Mononuclear cell (primary cell): ENCODE data around the gene EIPR1. TPM values are rescaled to one million over a fixed set of nuclear protein-coding genes. Genes with fewer than 3 reads are reported as not detected.

ENCODE experiments used
- H3K27me3 ChIP-seq: 2 replicates; pipeline ENCODE4 v1.6.0; 2011; ENCODE audit warnings: low read length, control low read depth; ENCODE audit not compliant: insufficient read depth
- H3K4me1 ChIP-seq: 2 replicates; pipeline ENCODE4 v1.5.1; 2011; ENCODE audit warnings: mild to moderate bottlenecking, low read length, control low read depth; ENCODE audit not compliant: insufficient read depth
- H3K4me3 ChIP-seq: 2 replicates; pipeline ENCODE4 v1.5.1; 2011; ENCODE audit warnings: mild to moderate bottlenecking, low read length, moderate library complexity
- H3K9me3 ChIP-seq: 2 replicates; pipeline ENCODE4 v1.5.1; 2011; ENCODE audit warnings: low read depth, mild to moderate bottlenecking, control low read depth, low read length
- total RNA-seq: library from RNA; depleted of rRNA; stranded (reverse); fragments of >200 nt; gene quantifications from one replicate; pipeline ENCODE4 v1.2.3, GENCODE V29; 2012

EIPR1 gene
- total RNA-seq, 1 donor = 10.0 TPM

- Histone ChIP-seq H3K27me3 (no peaks in the 10 kb centered on the region), H3K4me3 (no peak overlapping the region), H3K9me3 (no peaks in the 10 kb centered on the region), H3K4me1 (peaks cover 9% of the 10 kb centered on the region)
Observed at GRCh38 chr2:3301001-3301400, 76.6 kb downstream of the EIPR1 start.

- peaks cover 9% of the 10 kb centered on the region for H3K4me1 ChIP-seq
- H3K9me3 ChIP-seq = no peaks in the 10 kb centered on the region
- H3K27me3 ChIP-seq = no peaks in the 10 kb centered on the region
- H3K4me3 ChIP-seq = no peak overlapping the region
Observed at GRCh38 chr2:3300224-3300995, 77.2 kb downstream of the EIPR1 start.

GRCh38 chr2:3299703-3300102, 77.9 kb downstream of the EIPR1 start:
- Histone ChIP-seq H3K9me3 (no peaks in the 10 kb centered on the region), H3K27me3 (no peaks in the 10 kb centered on the region), H3K4me3 (no peak overlapping the region), H3K4me1 (peaks cover 9% of the 10 kb centered on the region)

GRCh38 chr2:3299130-3299529, 78.5 kb downstream of the EIPR1 start:
- Histone ChIP-seq H3K9me3 (no peaks in the 10 kb centered on the region), H3K4me1 (peaks cover 9% of the 10 kb centered on the region), H3K4me3 (no peak overlapping the region), H3K27me3 (no peaks in the 10 kb centered on the region)

- Histone ChIP-seq H3K9me3 (no peaks in the 10 kb centered on the region), H3K4me1 (peaks cover under 1% of the 10 kb centered on the region), H3K27me3 (no peaks in the 10 kb centered on the region), H3K4me3 (no peak overlapping the region)
Observed at GRCh38 chr2:3298191-3298590, 79.4 kb downstream of the EIPR1 start.

- H3K27me3 ChIP-seq = no peaks in the 10 kb centered on the region
- no peaks in the 10 kb centered on the region for H3K9me3 ChIP-seq
- no peak overlapping the region for H3K4me3 ChIP-seq
- no peaks in the 10 kb centered on the region for H3K4me1 ChIP-seq
Observed at GRCh38 chr2:3297523-3297922, 80.1 kb downstream of the EIPR1 start.

- no peak overlapping the region for H3K4me3 ChIP-seq
- H3K4me1 ChIP-seq = no peaks in the 10 kb centered on the region
- no peaks in the 10 kb centered on the region for H3K9me3 ChIP-seq
- H3K27me3 ChIP-seq = no peaks in the 10 kb centered on the region
Observed at GRCh38 chr2:3296182-3296972, 81.2 kb downstream of the EIPR1 start.

GRCh38 chr2:3294493-3294892, 83.1 kb downstream of the EIPR1 start:
- Histone ChIP-seq H3K4me1 (no peaks in the 10 kb centered on the region), H3K9me3 (no peaks in the 10 kb centered on the region), H3K27me3 (no peaks in the 10 kb centered on the region), H3K4me3 (no peak overlapping the region)

GRCh38 chr2:3294069-3294468, 83.5 kb downstream of the EIPR1 start:
- Histone ChIP-seq H3K4me3 (no peak overlapping the region), H3K4me1 (no peaks in the 10 kb centered on the region), H3K9me3 (no peaks in the 10 kb centered on the region), H3K27me3 (no peaks in the 10 kb centered on the region)

GRCh38 chr2:3293221-3293620, 84.4 kb downstream of the EIPR1 start:
- H3K4me1 ChIP-seq = no peaks in the 10 kb centered on the region
- no peak overlapping the region for H3K4me3 ChIP-seq
- no peaks in the 10 kb centered on the region for H3K27me3 ChIP-seq
- no peaks in the 10 kb centered on the region for H3K9me3 ChIP-seq

GRCh38 chr2:3292416-3292815, 85.2 kb downstream of the EIPR1 start:
- Histone ChIP-seq H3K4me3 (no peak overlapping the region), H3K9me3 (no peaks in the 10 kb centered on the region), H3K4me1 (no peaks in the 10 kb centered on the region), H3K27me3 (no peaks in the 10 kb centered on the region)

- H3K4me3 ChIP-seq = no peak overlapping the region
- no peaks in the 10 kb centered on the region for H3K9me3 ChIP-seq
- H3K27me3 ChIP-seq = no peaks in the 10 kb centered on the region
- H3K4me1 ChIP-seq = no peaks in the 10 kb centered on the region
Observed at GRCh38 chr2:3291750-3292149, 85.9 kb downstream of the EIPR1 start.

- Histone ChIP-seq H3K4me1 (no peaks in the 10 kb centered on the region), H3K27me3 (no peaks in the 10 kb centered on the region), H3K4me3 (no peak overlapping the region), H3K9me3 (no peaks in the 10 kb centered on the region)
Observed at GRCh38 chr2:3291113-3291512, 86.5 kb downstream of the EIPR1 start.

- Histone ChIP-seq H3K4me1 (no peaks in the 10 kb centered on the region), H3K27me3 (no peaks in the 10 kb centered on the region), H3K9me3 (no peaks in the 10 kb centered on the region), H3K4me3 (no peak overlapping the region)
Observed at GRCh38 chr2:3290655-3291054, 87.0 kb downstream of the EIPR1 start.

- Histone ChIP-seq H3K4me1 (no peaks in the 10 kb centered on the region), H3K27me3 (no peaks in the 10 kb centered on the region), H3K4me3 (no peak overlapping the region), H3K9me3 (no peaks in the 10 kb centered on the region)
Observed at GRCh38 chr2:3289971-3290370, 87.6 kb downstream of the EIPR1 start.

GRCh38 chr2:3289526-3289925, 88.1 kb downstream of the EIPR1 start:
- H3K27me3 ChIP-seq = no peaks in the 10 kb centered on the region
- H3K4me1 ChIP-seq = no peaks in the 10 kb centered on the region
- no peaks in the 10 kb centered on the region for H3K9me3 ChIP-seq
- no peak overlapping the region for H3K4me3 ChIP-seq
